GM12878 (cell line): ENCODE results near the gene RNF181. TPM values are rescaled to one million over a fixed set of nuclear protein-coding genes. Genes with fewer than 3 reads are reported as not detected.

Experiments used
- ATAC-seq: fragments of 200-7000 bp; cut with Tn5 transposase; 3 replicates; pipeline ENCODE4 v1.9.1; 2020; ENCODE audit warnings: mild to moderate bottlenecking, moderate library complexity
- BruUV-seq: library from RNA; stranded (reverse); fragments of 400-500 nt; replicated peaks from 2 replicates; lab custom pipeline; 2021; lab: Mats Ljungman, UMichigan
- CTCF ChIA-PET: fragments of 300-600 bp; sonication (Branson Sonifier 250); formaldehyde crosslinking; extraction: SDS; loops from one replicate; lab custom pipeline; 2021; ENCODE audit warnings: inconsistent platforms; lab: Yijun Ruan, JAX
- POLR2A ChIA-PET: fragments of 350-600 bp; formaldehyde crosslinking; extraction: SDS; loops from one replicate; lab custom pipeline; 2021; ENCODE audit warnings: inconsistent platforms; lab: Charles Lee
- RAD21 ChIA-PET: fragments of 300-600 bp; sonication (Branson Sonifier 250); formaldehyde crosslinking; loops from one replicate; lab custom pipeline; 2023; ENCODE audit warnings: antibody characterized with exemption; ENCODE audit not compliant: unreplicated experiment; lab: Charles Lee
- SMC1A ChIA-PET: fragments of 300-600 bp; sonication (Branson Sonifier 250); formaldehyde crosslinking; loops from one replicate; lab custom pipeline; 2023; ENCODE audit not compliant: unreplicated experiment, uncharacterized antibody; lab: Charles Lee
- DNase-seq: peaks from one replicate; pipeline ENCODE4 v3.0.0-alpha.2; 2011; ENCODE audit warnings: low read depth, low spot score
- FAIRE-seq: peaks from 3 replicates; lab custom pipeline; 2011; peaks lifted over from hg19 to GRCh38; lab: Jason Lieb, UNC
- H2AFZ ChIP-seq: 2 replicates; pipeline ENCODE4 v1.6.0; 2011; ENCODE audit warnings: low read depth, low read length, control low read depth; ENCODE audit not compliant: control insufficient read depth
- H3K27ac ChIP-seq: 2 replicates; pipeline ENCODE4 v1.5.1; 2011; ENCODE audit warnings: control low read depth; ENCODE audit not compliant: control insufficient read depth, insufficient read depth
- H3K27me3 ChIP-seq, 2 experiments: replicated peaks in 1 of 2; 2 replicates each; pipeline versions ENCODE4 v1.6.0 to v1.6.1; 2011; ENCODE audit warnings: low read length in 1 of 2; ENCODE audit not compliant: control insufficient read depth in 2 of 2, insufficient read depth in 2 of 2
- H3K36me3 ChIP-seq, 2 experiments: 2 replicates each; pipeline ENCODE4 v1.5.1; 2011; ENCODE audit warnings: low read length in 1 of 2; ENCODE audit not compliant: control insufficient read depth in 2 of 2, insufficient read depth in 2 of 2
- H3K4me1 ChIP-seq: 2 replicates; pipeline ENCODE4 v1.6.1; 2011; ENCODE audit warnings: mild to moderate bottlenecking, low read length, moderate library complexity, mixed read lengths; ENCODE audit not compliant: control insufficient read depth, insufficient read depth
- H3K4me2 ChIP-seq: 2 replicates; pipeline ENCODE4 v1.6.0; 2011; ENCODE audit warnings: control low read depth; ENCODE audit not compliant: control insufficient read depth, insufficient read depth
- H3K4me3 ChIP-seq: fragments of 200-600 bp; sonication (generic); 2 replicates; pipeline ENCODE4 v1.5.1; 2016
- H3K79me2 ChIP-seq: 2 replicates; pipeline ENCODE4 v1.6.0; 2011; ENCODE audit warnings: low read length; ENCODE audit not compliant: control insufficient read depth, insufficient read depth
- H3K9ac ChIP-seq: 2 replicates; pipeline ENCODE4 v1.8.0; 2011; ENCODE audit warnings: low read length, control low read depth, mixed read lengths; ENCODE audit not compliant: control insufficient read depth, insufficient read depth
- H3K9me3 ChIP-seq: replicated peaks from 3 replicates; pipeline ENCODE4 v1.5.1; 2011; ENCODE audit warnings: mild to moderate bottlenecking, low read length; ENCODE audit not compliant: control insufficient read depth, insufficient read depth
- H4K20me1 ChIP-seq: 2 replicates; pipeline ENCODE4 v1.6.0; 2011; ENCODE audit not compliant: control insufficient read depth, insufficient read depth
- CEBPB ChIP-seq, 2 experiments: fragments of 150-350 bp in 1 of 2; IDR thresholded peaks; 2 replicates each; pipeline ENCODE4 v1.6.1; 2012 to 2014; ENCODE audit warnings: low read depth in 2 of 2, low read length in 2 of 2, borderline replicate concordance in 1 of 2, inconsistent platforms in 1 of 2
- JUND ChIP-seq: IDR thresholded peaks from 2 replicates; pipeline ENCODE4 v1.6.1; 2012; ENCODE audit warnings: low read depth, mild to moderate bottlenecking, low read length, improper control_type of control experiment, moderate library complexity
- MYC ChIP-seq: IDR thresholded peaks from 2 replicates; pipeline ENCODE4 v1.6.1; 2011; ENCODE audit warnings: mild to moderate bottlenecking, low read length, moderate library complexity, inconsistent platforms; ENCODE audit not compliant: insufficient read depth, insufficient replicate concordance, insufficient read length, severe bottlenecking
- NFIC ChIP-seq: IDR thresholded peaks from 2 replicates; pipeline ENCODE4 v1.6.1; 2012; ENCODE audit warnings: low read depth, mild to moderate bottlenecking, inconsistent platforms, low read length, moderate library complexity
- NR2C2 ChIP-seq: IDR thresholded peaks from 2 replicates; pipeline ENCODE4 v1.6.1; 2011; ENCODE audit warnings: borderline replicate concordance, low read depth; ENCODE audit not compliant: control insufficient read depth, insufficient read length
- NR2F1 ChIP-seq: fragments of 450-650 bp; conservative IDR thresholded peaks from 2 replicates; pipeline ENCODE4 v1.6.1; 2017; ENCODE audit warnings: mild to moderate bottlenecking
- SMAD5 ChIP-seq: IDR thresholded peaks from 2 replicates; pipeline ENCODE4 v1.6.1; 2016; ENCODE audit warnings: antibody characterized with exemption, low read depth
- TCF12 ChIP-seq: IDR thresholded peaks from 2 replicates; pipeline ENCODE4 v1.6.1; 2011; ENCODE audit warnings: low read depth, mild to moderate bottlenecking, low read length
- whole genome bisulfite sequencing: methylation state at CpG from one replicate; pipeline ENCODE4 v1.1.6; 2016; ENCODE audit warnings: low lambda C conversion rate; ENCODE audit not compliant: insufficient replicate concordance, insufficient coverage; ENCODE audit errors: missing lambda C conversion rate; 5-methylcytosine and 5-hydroxymethylcytosine counted together
- in situ Hi-C: fragments of 300-500 bp; cut with MboI; formaldehyde crosslinking; loops from 9 replicates; pipeline ENCODE4 v1.14.3; 2018; ENCODE audit warnings: mixed read lengths
- intact Hi-C: fragments of 100-400 bp; cut with micrococcal nuclease; formaldehyde crosslinking; loops from one replicate; pipeline ENCODE4 v1.14.2; 2022; ENCODE audit not compliant: unreplicated experiment
- polyA plus RNA-seq, 11 experiments: library from polyadenylated mRNA; depleted of rRNA in 4 of 11; unstranded in 6 of 11; stranded (reverse) in 5 of 11; fragments of >200 nt; fragmentation: Nextera tagmentation in 4 of 11; fragmentation: Illumina TruSeq in 1 of 11; extraction: Ambion mirVana in 4 of 11; extraction: Trizol in 1 of 11; gene quantifications; 1 replicate in 1 of 11; 2 replicates in 10 of 11; pipeline versions ENCODE4 v1.2.1 to v1.2.3, GENCODE V29; 2011 to 2016; ENCODE audit warnings: inconsistent platforms in 2 of 11, missing spikeins in 2 of 11, low read depth in 1 of 11
- total RNA-seq, 4 experiments: library from RNA; depleted of rRNA in 3 of 4; stranded (reverse); fragments of >200 nt in 3 of 4; fragmentation: Illumina TruSeq in 1 of 4; extraction: Trizol in 1 of 4; gene quantifications; 2 replicates each; pipeline versions ENCODE4 v1.2.1 to v1.2.3, GENCODE V29; 2013 to 2021
- TF ChIP-seq, protein P1 (sequence below): fragments of 450-650 bp; IDR thresholded peaks from 2 replicates; pipeline ENCODE4 v1.6.1; 2016; ENCODE audit warnings: mild to moderate bottlenecking
- TF ChIP-seq, protein P2 (sequence below): IDR thresholded peaks from 2 replicates; pipeline ENCODE4 v1.6.1; 2011; ENCODE audit warnings: borderline replicate concordance, low read depth, mild to moderate bottlenecking, moderate library complexity, low read length; ENCODE audit not compliant: insufficient read depth, poor library complexity, severe bottlenecking
- TF ChIP-seq, protein P3 (sequence below): fragments of 450-650 bp; IDR thresholded peaks from 2 replicates; pipeline ENCODE4 v1.6.1; 2017; ENCODE audit warnings: antibody characterized with exemption, mild to moderate bottlenecking, moderate library complexity

The RNF181 gene
- total and polyA plus RNA-seq, 10 of the 15 experiments (the other 5 are each of a cell fraction or from before 2014, with no cell fraction given): 101 to 409 (median 213) TPM

DNA sequence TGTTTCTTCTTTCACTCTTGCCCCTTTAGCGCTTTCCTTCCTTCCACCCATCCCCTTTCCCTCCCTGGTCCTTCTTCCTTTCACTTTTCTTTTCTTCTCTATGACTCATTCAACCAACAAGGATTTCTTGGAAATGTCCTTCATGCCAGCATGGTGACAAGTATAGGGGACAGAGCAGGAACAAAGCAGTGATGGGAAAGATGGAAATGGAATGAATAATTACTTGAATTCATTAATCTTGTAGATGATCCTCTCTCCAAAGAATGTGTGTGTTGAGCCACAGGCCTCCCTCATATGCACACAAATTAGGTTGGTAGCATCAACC, 9.8 kb upstream of the RNF181 start:
- peaks cover 0 to 6% of the 10 kb centered on the region in 2 experiments; a peak in 2 of 4 replicates for H3K36me3 ChIP-seq
- intact Hi-C loops (no loop called here), in situ Hi-C loops (no loop called here)
- peaks cover 20% of the 10 kb centered on the region for H3K4me1 ChIP-seq
- CTCF ChIA-PET: no interaction called here
- RAD21 ChIA-PET: no interaction called here
- H3K27me3 ChIP-seq: no peaks in the 10 kb centered on the region
- no peaks in the 10 kb centered on the region for H3K9me3 ChIP-seq
- WGBS: 100% methylated on average over 1 of the region's 1 CpG
- no peaks in the 10 kb centered on the region; the same call in 1 of the 2 replicates for H3K79me2 ChIP-seq
- ATAC-seq (no peak), FAIRE-seq (no peak), DNase-seq (no peak)
- no TSS peak for BruUV-seq
- TF ChIP-seq SMAD5: no peak
- TF ChIP-seq, protein P1, sequence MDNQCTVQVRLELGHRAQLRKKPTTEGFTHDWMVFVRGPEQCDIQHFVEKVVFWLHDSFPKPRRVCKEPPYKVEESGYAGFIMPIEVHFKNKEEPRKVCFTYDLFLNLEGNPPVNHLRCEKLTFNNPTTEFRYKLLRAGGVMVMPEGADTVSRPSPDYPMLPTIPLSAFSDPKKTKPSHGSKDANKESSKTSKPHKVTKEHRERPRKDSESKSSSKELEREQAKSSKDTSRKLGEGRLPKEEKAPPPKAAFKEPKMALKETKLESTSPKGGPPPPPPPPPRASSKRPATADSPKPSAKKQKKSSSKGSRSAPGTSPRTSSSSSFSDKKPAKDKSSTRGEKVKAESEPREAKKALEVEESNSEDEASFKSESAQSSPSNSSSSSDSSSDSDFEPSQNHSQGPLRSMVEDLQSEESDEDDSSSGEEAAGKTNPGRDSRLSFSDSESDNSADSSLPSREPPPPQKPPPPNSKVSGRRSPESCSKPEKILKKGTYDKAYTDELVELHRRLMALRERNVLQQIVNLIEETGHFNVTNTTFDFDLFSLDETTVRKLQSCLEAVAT: no peak
- no peak for TF ChIP-seq CEBPB (IDR thresholded peaks at IDR 0.05; ENCODE audit: borderline replicate concordance in 1 of 2, low read depth in 2 of 2, low read length in 2 of 2)
- TF ChIP-seq NFIC: no peak
- no peak for TF ChIP-seq NR2F1
- TF ChIP-seq, protein P2, sequence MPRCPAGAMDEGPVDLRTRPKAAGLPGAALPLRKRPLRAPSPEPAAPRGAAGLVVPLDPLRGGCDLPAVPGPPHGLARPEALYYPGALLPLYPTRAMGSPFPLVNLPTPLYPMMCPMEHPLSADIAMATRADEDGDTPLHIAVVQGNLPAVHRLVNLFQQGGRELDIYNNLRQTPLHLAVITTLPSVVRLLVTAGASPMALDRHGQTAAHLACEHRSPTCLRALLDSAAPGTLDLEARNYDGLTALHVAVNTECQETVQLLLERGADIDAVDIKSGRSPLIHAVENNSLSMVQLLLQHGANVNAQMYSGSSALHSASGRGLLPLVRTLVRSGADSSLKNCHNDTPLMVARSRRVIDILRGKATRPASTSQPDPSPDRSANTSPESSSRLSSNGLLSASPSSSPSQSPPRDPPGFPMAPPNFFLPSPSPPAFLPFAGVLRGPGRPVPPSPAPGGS: no peak
- no peak for TF ChIP-seq TCF12
- TF ChIP-seq, protein P3, sequence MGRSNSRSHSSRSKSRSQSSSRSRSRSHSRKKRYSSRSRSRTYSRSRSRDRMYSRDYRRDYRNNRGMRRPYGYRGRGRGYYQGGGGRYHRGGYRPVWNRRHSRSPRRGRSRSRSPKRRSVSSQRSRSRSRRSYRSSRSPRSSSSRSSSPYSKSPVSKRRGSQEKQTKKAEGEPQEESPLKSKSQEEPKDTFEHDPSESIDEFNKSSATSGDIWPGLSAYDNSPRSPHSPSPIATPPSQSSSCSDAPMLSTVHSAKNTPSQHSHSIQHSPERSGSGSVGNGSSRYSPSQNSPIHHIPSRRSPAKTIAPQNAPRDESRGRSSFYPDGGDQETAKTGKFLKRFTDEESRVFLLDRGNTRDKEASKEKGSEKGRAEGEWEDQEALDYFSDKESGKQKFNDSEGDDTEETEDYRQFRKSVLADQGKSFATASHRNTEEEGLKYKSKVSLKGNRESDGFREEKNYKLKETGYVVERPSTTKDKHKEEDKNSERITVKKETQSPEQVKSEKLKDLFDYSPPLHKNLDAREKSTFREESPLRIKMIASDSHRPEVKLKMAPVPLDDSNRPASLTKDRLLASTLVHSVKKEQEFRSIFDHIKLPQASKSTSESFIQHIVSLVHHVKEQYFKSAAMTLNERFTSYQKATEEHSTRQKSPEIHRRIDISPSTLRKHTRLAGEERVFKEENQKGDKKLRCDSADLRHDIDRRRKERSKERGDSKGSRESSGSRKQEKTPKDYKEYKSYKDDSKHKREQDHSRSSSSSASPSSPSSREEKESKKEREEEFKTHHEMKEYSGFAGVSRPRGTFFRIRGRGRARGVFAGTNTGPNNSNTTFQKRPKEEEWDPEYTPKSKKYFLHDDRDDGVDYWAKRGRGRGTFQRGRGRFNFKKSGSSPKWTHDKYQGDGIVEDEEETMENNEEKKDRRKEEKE: no peak
- TF ChIP-seq NR2C2: no peak
- TF ChIP-seq JUND: no peak
- no peak for TF ChIP-seq MYC
- POLR2A ChIA-PET: interaction anchor here (0.5 to 1.2 kb wide), 3 partner anchors 10 to 1163 kb away, joined by 3 to 5 read pairs (median 4); partner anchors contain the start of gene RNF181
- H2AFZ ChIP-seq: no peak overlapping the region
- no peaks in the 10 kb centered on the region for H4K20me1 ChIP-seq
- no peak overlapping the region for H3K4me3 ChIP-seq
- SMC1A ChIA-PET: interaction anchor here (0.9 kb wide), 1 partner anchor 10 kb away, joined by 3 read pairs; the partner anchor contains the start of gene RNF181
- H3K4me2 ChIP-seq: peak overlapping the region; percentile 97; the same call in 1 of the 2 replicates
- H3K9ac ChIP-seq: no peak overlapping the region; the same call in none of the 2 replicates
- H3K27ac ChIP-seq: no peak overlapping the region
